SJSA1 (cell line): ENCODE results near the gene SLX4. TPM values are rescaled to one million over a fixed set of nuclear protein-coding genes. Genes with fewer than 3 reads are reported as not detected.

ENCODE experiments used
- DNase-seq, 2 experiments: peaks; one replicate each; pipeline ENCODE4 v3.0.0-alpha.2; 2015 to 2020; ENCODE audit warnings: low spot score in 2 of 2, low read depth in 1 of 2
- H3K27ac ChIP-seq: fragments of 250-450 bp; sonication (Bioruptor Pico); 2 replicates; pipeline ENCODE4 v1.5.1; 2020; ENCODE audit warnings: mild to moderate bottlenecking, moderate library complexity
- H3K27me3 ChIP-seq: fragments of 250-450 bp; sonication (Bioruptor Pico); replicated peaks from 2 replicates; pipeline ENCODE4 v1.5.1; 2020; ENCODE audit warnings: mild to moderate bottlenecking, moderate library complexity
- H3K36me3 ChIP-seq: fragments of 250-450 bp; sonication (Bioruptor Pico); 2 replicates; pipeline ENCODE4 v1.5.1; 2020; ENCODE audit warnings: mild to moderate bottlenecking
- H3K4me1 ChIP-seq: fragments of 250-450 bp; sonication (Bioruptor Pico); replicated peaks from 2 replicates; pipeline ENCODE4 v1.6.1; 2021; ENCODE audit warnings: mild to moderate bottlenecking
- H3K4me3 ChIP-seq: fragments of 250-450 bp; sonication (Bioruptor Pico); 2 replicates; pipeline ENCODE4 v1.5.1; 2020; ENCODE audit warnings: mild to moderate bottlenecking
- H3K9me3 ChIP-seq: fragments of 250-450 bp; sonication (Bioruptor Pico); replicated peaks from 2 replicates; pipeline ENCODE4 v1.5.1; 2020; ENCODE audit warnings: mild to moderate bottlenecking
- total RNA-seq: library from RNA; depleted of rRNA; stranded (reverse); fragments of >200 nt; shearing (Covaris generic); gene quantifications from 2 replicates; pipeline ENCODE4 v1.2.3, GENCODE V29; 2014; rRNA removed

Gene SLX4
- total RNA-seq, 1 experiment from 2014 or later, result 6.0 TPM

GRCh38 chr16:3532741-3533140, 78.7 kb downstream of the SLX4 start:
- Histone ChIP-seq H3K36me3 (peaks cover 18% of the 10 kb centered on the region; the same call in 1 of the 2 replicates), H3K27ac (no peak overlapping the region), H3K4me3 (no peak overlapping the region), H3K9me3 (no peaks in the 10 kb centered on the region), H3K4me1 (0 out of 2 replicates have a peak, but pooled peaks cover 3% of the 10 kb centered on the region), H3K27me3 (no peaks in the 10 kb centered on the region)
- no peak for DNase-seq

Other genes starting within 250 kb of the SLX4 start
- 8.1 and 15.1 TPM in 2 replicates for gene ZSCAN32, start 210.6 kb downstream of the SLX4 start, total RNA-seq
- 6.8 and 7.8 TPM in 2 replicates for gene ZNF174, start 210.4 kb downstream of the SLX4 start, total RNA-seq
- 2.1 and 2.9 TPM in 2 replicates for gene ZNF597, start 168.1 kb downstream of the SLX4 start, total RNA-seq
- gene NAA60, start 167.9 kb downstream of the SLX4 start, total RNA-seq, result 4.6 and 6.8 TPM in 2 replicates
- not detected in 2 replicates for gene C16orf90, start 116.1 kb downstream of the SLX4 start, total RNA-seq
- 17.4 and 37.6 TPM in 2 replicates for gene CLUAP1, start 110.6 kb downstream of the SLX4 start, total RNA-seq
- gene NLRC3, start 34.2 kb downstream of the SLX4 start, total RNA-seq, result not detected in 2 replicates
- gene DNASE1, start 43.1 kb upstream of the SLX4 start, total RNA-seq, result 9.9 and 12.9 TPM in 2 replicates
- gene TRAP1, start 105.9 kb upstream of the SLX4 start, total RNA-seq, result 50.7 and 54.2 TPM in 2 replicates